ENCODE measurements around the gene ATL2.
"Not testable (repeated sequence)": the region's sequence is repeated elsewhere in the genome, so short reads cannot be mapped to it uniquely, and the experiment has no call there.

Gene ATL2

DNA sequence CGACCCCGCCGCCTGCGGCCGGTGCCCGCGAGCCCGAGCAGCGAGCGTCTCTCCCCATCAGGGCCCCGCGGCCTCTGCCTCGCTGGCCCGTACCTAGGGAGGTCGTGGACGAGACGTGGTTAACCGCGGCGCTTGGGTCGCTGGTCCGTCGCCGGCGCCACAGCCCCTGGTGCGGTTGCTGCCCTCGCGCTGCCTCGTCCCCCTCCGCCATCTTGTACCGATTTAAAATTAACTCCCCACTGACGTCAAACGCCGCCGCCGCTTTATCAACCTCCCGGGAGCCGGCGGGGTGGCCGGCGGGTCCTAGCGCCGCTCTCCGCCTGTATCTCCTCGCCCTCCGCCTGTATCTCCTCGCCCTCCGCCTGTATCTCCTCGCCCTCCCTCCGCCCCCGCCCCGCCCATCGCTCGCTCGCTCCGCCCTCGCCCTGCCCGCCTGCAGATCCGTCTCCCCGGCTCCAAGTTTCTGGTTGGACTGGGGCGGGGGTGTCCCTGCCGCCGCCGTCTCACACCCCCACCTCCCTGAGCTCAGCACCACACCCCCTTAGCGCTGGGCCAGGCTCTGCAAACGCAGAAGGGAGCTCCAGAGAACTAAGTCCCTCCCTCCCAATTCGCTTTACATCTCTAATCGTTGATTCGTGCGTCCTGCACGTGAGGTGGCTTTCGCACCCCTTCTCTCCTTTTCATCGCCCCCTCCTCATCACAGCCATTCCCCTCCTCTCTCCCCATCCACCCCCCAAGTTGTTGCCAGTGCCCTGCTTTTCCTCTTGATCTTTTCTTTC, at the start of gene ATL2:
ATL2 (minus strand) TSS at position 224 of the 779 bp plus-strand sequence; CDS start at position 211, 13 bp downstream.
- DNase-seq = peak; percentile 96

DNA sequence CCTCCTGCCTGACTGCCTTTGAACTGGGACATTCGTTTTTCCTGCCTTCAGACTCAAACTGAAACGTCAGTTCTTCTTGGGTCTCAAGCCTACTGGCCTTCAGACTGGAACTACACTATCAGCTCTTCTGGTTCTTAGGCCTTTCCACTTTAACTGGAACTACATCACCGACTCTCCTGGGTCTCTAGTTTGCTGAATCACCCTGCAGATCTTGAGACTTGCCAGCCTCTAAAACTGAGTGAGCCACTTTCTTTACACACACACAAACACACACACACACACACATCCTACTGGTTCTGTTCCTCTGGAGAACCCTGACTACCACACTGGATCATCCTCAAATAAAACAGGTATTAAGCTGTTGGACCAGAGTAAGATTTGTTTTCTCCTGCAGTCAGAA, 46.7 kb upstream of the ATL2 start:
- DNase-seq = no peak

DNA sequence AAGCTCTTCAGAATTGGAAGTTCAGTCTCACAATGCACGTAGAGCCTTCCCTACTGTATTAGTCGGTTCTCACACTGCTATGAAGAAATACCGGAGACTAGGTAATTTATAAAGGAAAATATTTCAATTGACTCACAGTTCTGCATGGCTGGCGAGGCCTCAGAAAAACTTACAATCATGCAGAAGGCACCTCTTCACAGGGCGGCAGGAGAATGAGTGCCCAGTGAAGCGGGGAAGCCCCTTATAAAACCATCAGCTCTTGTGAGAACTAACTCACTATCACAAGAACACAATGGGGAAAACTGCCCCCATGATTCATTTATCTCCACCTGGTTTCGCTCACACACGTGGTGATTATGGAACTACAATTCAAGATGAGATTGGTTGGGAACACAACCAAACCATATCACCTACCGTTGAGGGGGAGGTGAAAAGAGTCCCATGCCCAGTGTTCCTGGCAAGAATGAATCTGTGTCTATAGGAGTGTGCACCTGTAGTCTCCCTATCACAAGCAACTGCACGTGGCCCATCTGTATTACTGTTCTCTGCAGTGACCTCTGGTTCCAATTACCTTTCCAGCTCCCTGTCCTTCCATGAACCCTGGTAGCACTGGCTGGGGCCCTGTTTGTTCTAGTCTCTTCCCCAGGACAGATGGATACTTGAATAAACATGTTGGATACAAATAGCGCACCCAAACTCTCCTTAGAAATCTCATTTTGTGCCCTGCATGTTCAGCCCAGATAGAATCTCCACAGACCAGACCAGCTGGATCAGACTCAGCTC, 44.4 kb upstream of the ATL2 start:
- DNase-seq = no peak

DNA sequence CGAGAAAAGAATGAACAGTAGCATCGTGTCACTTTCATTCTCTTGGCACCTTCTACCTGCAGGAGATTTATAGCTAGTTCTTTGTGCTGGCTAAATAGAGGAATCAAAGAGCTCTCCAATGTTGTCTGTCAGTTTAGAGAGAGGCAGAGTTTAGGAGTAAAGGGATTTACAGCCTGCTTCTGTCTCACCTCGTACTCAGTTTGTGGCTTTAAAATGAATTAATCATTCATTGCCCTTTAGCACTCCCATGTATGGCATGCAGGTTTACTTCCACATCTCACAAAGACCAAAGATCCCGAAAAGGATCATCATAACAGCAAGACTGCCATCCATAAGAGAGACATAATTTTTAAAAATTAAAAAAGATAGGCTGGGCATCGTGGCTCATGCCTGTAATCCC, 42.4 kb upstream of the ATL2 start:
- no peak for DNase-seq

DNA sequence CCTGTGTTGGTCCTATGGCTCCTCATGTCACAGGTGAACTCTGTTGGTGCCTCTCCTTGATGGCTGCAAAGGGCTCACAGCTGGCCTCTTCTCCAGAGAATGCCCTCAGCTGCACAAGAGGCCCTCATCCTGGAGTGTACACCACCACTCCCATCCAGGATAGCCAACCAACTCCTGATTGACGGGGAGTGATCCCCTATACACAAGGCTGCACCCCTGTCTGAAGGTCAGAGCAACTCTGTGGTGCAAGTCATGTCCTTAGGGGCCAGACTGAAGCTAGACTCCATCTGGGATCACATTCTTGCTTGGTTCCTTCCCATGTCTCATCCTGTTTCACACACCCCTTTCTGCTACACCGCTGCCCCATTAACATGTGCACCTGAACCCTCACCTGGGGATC, 41.7 kb upstream of the ATL2 start:
- DNase-seq = no peak

DNA sequence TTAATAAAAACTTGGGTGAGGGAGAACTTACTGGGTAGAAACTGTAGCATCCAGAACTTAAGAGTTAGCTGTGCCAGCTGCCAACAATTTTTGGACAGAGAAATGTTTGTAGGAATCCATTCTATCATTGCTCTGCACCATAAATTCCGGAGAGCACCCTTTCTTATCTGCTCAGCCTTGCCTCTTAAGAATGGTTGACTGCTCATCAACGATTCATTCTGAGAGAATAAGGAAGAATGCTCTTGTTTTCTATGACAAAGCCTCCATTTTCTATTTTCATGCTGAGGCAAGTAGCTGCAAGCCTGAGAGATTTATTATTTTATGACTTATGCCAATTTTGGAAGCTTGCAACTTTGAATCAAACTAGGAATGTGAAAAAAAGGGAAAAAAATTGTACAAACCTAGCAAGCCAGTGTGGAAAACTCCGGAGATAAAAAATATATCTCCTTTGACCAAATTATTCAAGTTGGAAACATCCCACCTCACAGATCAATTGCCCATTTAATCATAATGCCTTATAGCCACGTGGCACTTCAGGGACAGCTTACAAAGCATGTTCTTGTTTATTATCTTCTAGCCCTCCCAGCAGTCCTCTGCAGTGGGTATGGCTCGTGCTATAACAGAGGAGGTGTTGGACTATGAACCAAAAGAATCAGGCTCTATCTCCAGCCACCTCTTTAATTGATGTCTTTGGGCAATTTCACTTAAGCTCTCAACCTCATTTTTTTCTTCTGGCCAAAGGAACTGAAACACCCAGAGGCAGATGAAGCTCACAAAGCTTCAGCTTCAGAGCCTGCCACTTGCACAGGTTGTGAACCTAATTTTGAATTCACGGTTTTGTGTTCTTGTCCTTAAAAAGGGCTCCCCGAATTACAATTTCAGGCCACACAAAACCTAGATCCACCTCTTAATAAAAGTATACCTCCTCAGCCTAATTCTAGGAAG, 40.9 kb upstream of the ATL2 start:
- DNase-seq = no peak

DNA sequence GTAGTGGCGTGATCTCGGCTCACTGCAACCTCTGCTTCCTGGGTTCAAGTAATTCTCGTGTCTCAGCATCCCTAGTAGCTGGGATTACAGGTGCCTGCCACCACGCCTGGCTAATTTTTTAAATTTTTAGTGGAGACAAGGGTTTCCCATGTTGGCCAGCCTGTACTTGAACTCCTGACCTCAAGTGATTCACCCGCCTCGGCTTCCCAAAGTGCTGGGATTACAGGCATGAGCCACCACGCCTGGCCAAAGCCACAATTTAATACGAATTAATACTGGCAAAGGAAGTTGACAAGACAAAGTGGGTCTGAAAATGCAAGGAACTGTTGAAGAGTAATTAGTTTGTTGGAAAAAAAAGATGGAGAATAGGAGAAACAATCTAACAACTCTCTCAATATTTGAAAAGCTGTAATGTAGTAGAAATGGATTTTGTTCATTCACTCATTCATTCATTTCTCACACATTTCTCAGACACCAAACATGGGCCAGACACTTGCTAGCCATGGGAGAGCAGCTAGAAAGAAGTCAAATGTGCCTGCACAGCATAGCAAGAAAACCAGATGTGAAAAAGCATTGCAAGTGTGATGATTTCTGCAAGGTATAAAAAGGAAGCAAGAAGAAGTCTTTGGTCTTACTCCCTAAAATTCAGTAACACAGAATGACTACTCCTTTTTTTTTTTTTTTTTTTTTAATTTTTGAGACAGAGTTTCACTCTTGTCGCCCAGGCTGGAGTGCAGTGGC, 39.4 kb upstream of the ATL2 start:
- DNase-seq = no peak

DNA sequence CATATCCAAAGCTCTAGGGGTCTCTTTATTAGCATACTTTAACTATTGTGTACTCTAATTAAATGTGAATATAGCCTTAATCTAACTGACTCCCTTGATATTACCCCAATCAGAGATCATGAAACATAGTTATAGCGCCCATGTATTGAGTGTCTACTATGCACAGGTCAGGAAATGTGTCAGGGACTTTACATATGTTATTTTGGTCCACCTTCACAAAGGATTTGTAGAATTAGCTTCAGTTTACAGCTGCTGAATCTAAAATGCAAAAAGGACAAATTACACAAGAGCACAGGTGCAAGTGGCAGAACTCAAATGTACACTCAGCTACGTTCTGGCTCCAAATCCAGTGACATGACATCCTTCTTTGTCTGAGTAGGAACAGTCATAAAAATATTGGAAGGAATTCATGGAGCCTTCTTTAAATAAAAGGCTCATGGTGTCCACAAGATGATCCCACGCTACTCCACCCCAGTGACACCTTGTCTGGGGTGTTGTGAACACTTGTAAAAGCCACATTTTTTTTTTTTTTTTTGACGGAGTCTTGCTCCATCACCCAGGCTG, 38.7 kb upstream of the ATL2 start:
- DNase-seq = no peak

DNA sequence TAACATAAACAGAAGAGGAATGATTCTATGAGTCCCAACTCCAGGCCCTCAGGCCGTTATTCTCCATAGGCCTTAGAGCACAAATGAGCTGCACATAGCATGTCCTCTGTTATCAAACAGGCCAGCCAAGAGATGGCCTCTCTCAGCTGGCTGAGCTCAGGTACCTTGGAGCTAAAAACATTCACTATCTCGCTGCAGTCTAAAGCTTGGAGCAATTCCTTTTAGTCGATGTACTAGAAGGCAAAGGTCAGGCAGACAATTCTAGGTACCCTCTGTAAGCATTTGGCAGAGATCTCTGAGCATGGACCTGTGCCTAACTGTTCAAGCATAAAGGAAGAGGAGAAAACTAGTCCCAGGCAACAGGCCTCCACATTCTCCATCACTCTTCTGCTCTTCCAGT, 38.0 kb upstream of the ATL2 start:
- no peak for DNase-seq

DNA sequence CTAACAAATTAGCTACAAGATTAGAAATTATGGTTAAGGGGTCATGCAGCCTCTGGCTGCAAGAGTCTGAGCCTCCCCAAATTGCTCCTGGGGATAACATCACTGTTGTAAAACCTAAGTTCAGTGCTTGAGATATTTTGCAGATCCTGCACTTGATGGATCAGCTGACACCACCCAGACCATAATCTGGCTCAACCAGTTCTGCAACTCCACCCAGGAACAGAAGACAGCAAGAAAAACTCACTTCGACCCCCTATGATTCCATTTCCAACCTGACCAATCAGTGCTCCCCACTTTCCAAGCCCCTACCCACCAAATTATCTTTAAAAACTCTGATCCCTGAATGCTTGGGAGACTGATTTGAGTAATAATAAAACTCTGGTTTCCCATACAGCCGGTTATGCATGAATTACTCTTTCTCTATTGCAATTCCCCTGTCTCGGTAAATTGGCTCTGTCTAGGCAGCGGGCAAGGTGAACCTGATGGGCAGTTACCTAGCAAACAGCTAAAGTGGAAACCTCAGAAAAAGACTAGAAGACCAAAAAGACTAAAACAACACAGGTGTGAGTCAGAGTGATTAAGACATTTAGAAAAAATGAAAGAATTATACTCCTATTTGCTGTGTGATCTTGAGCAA, 35.3 kb upstream of the ATL2 start:
- DNase-seq = not testable (repeated sequence)

DNA sequence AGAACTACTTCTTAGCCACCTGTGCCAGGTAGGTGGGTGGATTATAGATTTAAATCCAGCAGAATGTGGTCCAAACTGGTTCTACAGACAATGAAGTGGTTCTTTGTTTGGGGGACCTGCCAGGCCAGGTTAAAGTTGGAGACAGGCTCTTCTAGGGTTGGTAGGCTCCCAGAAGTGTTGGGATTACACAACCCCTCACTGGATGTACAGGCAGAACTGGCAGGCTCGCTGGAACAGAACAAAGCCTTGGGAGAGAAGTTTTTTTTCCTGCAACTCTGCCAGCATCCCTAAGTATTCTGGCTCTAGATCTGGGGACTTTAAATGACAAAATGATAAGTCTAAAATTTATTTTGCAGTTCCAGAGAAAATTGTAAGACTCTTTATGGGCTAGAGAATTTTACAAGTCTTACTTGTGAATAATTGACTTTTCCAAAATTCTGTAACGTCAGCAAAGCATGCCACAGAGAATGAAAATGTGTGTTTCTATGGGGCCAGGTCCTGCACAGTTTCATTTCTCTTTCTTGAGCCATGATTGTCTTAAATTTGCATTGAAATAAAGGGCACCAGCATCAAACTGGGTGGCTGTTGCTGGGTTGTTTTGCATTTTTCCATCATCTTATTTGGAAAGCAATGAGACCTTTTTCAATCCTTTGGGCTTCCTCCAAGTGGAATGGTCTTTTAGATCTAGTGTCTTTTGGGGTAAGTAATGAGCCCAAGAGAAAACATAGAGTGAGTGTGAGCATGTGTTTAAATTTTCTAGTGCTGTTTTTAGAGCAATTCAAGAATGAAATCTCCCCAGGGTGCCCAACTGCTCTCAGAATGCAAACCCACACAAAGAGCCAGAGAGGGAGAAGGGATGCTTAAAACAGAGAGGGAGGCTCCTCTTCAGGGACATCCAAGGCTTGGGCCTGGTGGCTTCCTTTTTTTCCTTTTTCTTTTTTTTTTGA, 32.4 kb upstream of the ATL2 start:
- no peak for DNase-seq

DNA sequence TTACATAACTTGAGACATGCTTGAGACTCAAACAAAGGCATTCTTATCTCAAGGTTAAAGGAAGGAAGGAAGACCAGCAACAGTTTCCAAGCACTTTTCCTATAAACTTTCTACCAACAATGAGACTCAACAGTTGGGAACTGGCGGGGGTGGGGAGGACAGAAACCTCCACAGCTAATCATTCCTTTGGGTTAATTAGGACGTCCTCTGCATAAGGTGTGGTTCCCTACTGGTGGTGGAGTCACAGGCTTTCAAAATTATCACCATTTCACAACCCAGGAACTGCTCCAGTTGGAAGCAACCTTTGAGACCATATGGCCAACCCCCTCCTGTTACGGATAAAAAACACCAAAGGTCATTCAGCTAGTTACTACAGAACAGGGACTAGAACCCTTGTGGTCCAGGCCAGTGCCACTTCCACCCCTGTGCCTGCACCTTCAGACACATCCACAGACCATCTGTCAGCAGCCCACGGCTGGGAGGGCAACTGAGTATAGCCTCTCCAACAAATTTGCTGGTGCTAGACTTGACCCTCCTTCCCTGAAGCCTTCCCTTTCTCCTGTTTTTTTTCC, 30.1 kb upstream of the ATL2 start:
- no peak for DNase-seq

DNA sequence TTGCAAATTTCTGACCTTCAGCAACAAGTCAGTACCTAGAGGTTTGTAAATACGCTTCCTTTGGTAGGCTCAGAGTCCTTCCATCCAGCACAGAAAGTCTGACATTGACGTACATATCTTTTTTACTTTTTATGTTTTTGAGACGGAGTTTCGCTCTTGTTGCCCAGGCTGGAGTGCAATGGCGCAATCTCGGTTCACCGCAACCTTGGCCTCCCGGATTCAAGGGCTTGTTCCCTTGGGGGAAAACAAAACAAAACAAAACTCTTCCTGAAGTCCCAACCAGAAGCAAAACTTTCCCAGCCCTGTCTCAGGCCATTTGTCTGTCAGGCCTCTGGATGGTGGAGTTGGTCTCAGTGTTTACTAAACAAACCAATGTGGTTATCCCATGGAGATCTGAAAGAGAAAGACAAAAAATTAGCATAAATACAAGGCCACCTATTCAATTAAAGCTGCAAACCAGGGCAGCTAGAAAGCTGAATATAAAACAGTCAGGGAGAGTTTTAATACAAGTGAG, 29.6 kb upstream of the ATL2 start:
- DNase-seq = no peak

DNA sequence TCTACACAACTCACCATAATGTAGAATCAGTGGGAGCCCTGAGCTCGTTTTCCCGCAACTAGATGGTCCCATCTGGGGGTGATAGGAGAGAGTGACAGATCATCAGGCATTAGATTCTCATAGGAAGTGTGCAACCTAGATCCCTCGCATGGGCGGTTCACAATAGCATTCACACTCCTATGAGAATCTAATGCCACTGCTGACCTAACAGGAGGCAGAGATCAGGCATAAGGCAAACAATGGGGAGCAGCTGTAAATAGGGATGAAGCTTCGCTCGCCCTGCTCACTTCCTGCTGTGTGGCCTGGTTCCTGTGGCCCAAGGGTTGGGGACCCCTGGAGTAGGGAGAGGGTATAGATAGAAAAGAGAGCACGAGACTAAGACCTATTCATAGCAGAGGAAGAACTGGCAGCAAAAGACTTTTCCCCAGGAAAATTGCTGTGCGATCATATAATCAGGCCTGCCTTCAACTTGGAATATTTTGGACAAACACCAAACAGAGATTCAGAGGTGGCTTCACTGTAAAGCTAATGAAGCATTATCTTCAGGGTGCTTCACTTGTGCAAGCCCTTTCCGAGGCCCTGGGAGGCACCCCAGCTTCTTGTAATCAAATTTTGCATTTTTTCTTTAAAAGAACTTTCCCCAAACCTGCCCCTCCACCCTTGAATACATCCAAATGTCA, 29.0 kb upstream of the ATL2 start:
- no peak for DNase-seq

DNA sequence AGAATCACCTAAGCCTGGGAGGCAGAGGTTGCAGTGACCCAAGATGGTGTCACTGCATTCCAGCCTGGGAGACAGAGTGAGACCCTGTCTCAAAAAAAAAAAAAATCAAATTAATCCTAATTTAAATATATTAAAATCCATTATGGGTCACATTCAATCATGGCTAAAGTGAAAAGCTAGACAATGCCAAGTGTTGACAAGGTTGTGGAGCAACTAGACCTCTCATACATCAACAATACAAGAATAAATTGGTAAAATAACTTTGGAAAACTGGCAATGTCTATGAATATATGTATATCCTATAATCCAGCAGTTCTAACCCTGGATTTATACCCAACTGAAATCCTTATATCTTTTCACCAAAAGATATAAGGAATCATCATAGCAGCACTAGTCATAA, 23.4 kb upstream of the ATL2 start:
- no peak for DNase-seq

DNA sequence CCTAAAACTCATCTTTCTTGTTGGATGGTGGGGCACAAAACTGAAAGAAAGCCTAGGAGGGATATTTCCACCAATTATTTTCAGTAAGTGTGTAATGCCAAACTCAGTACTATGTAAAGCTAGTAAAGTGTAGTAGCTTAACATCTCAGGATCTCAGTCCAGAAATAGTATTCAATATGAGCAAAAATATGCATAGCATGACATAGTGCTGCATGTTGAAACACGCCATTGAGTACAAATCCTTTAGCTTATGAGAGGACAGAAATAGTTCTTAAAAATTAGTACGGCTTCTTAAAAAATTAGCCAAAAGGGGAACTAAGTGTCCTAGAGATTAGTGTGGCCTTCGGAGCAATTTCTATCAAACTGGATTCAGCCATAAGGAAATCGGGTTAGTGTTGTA, 21.7 kb upstream of the ATL2 start:
- no peak for DNase-seq

DNA sequence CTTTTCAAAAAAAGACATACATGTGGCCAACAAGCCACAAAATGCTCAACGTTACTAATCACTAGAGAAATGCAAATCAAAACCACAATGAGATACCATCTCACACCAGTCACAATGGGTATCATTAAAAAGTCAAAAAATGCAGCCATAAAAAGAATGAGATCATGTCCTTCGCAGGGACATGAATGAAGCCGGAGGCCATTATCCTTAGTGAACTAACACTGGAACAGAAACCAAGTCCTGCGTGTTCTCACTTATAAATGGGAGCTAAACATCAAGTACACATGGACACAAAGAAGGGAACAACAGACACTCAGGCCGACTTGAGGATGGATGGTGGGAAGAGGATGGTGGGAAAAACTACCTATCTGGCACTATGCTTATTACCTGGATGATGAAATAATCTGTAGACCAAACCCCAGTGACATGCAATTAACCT, 17.8 kb upstream of the ATL2 start:
- DNase-seq = no peak

DNA sequence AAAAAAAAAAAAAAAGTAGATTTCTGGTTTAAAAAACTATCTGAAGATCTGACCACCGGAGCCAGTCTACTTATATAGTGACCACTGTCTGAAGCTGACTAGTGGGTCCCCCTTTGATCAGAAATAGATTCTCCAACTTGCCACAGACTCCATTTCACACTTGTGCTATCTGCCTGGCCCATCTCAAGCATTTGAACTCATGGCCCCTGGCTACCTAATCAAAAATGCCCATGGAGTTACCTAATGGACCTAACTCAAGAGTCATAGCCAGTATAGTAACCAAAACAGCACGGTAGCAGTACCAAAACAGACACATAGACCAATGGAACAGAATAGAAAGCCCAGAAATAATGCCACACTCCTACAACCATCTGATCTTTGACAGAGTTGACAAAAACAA, 17.0 kb upstream of the ATL2 start:
- no peak for DNase-seq

DNA sequence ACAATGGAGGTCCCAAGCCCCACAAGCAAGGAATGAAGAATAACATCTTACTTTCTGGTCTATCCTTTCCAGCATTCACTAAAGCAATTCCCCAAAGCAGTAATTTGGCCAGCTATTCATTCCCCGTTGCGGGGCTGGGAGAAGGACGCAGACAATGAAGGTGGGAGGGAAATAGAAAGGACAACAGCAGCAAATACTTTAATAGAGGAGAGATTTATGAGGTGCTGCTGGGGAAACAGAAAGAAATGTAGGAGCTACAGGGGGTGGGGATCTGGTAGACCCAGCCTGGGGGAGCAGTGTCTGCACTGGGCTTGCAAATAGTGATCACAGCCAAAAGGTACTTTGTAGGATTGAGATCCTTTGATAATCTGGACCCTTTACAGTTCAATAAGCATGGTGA, 13.9 kb upstream of the ATL2 start:
- DNase-seq = no peak
